Right lobe of liver (tissue), 6 donors: ENCODE data around the gene NRXN2. TPM values are rescaled to one million over a fixed set of nuclear protein-coding genes. Genes with fewer than 3 reads are reported as not detected.

Experiments used
- ATAC-seq, 4 donors: fragments of 200-7000 bp; cut with Tn5 transposase; one replicate each; pipeline ENCODE4 v1.9.1; 2020; ENCODE audit warnings: mild to moderate bottlenecking in 4 of 4, moderate library complexity in 4 of 4
- DNase-seq, 3 donors: peaks; one replicate each; pipeline ENCODE4 v3.0.0-alpha.2; 2020
- H3K27ac ChIP-seq, 3 donors: fragments of 200-600 bp; one replicate each; pipeline ENCODE4 v1.8.0; 2022
- H3K27me3 ChIP-seq, 2 donors: fragments of 200-600 bp; one replicate each; pipeline ENCODE4 v1.8.0; 2022
- H3K36me3 ChIP-seq, 4 donors: fragments of 200-600 bp; sonication (generic) in 1 of 4; one replicate each; pipeline versions ENCODE4 v1.5.1 to v1.8.0; 2017 to 2022; ENCODE audit warnings: control low read depth in 1 of 4
- H3K4me1 ChIP-seq, 4 donors: fragments of 200-600 bp; sonication (generic) in 1 of 4; one replicate each; pipeline versions ENCODE4 v1.5.1 to v1.8.0; 2017 to 2022; ENCODE audit warnings: control low read depth in 1 of 4
- H3K4me3 ChIP-seq, 3 donors: fragments of 200-600 bp; one replicate each; pipeline ENCODE4 v1.8.0; 2022
- H3K9me3 ChIP-seq, 4 donors: fragments of 200-600 bp; sonication (generic) in 1 of 4; one replicate each; pipeline versions ENCODE4 v1.5.1 to v1.8.0; 2017 to 2022; ENCODE audit warnings: control low read depth in 1 of 4
- POLR2A ChIP-seq: fragments of 450-650 bp; IDR thresholded peaks from one replicate; pipeline ENCODE4 v1.6.1; 2017; ENCODE audit warnings: antibody characterized with exemption, mild to moderate bottlenecking
- WGBS: methylation state at CpG from one replicate; pipeline ENCODE4 v1.1.6; 2018; ENCODE audit warnings: low coverage, low lambda C conversion rate; ENCODE audit not compliant: insufficient coverage; ENCODE audit errors: missing lambda C conversion rate; 5-methylcytosine and 5-hydroxymethylcytosine counted together
- intact Hi-C, 2 donors: fragments of 100-400 bp; cut with DNase I; formaldehyde crosslinking; loops; one replicate each; pipeline versions ENCODE4 v1.11.2 to v1.14.1; 2022
- total RNA-seq, 6 experiments: library from RNA; depleted of rRNA in 2 of 6; stranded (reverse); fragments of >200 nt in 2 of 6; fragmentation: NEBNext Ultra II Directional in 3 of 6; extraction: Animal tissue kit (Norgen Biotek cat#: 25700) in 3 of 6; gene quantifications; one replicate each; pipeline versions ENCODE4 v1.1.0 to v1.2.4, GENCODE V29; 2016 to 2023
- TF ChIP-seq, protein P1 (sequence below), 4 donors: fragments of 200-600 bp in 3 of 4; fragments of 450-650 bp in 1 of 4; IDR thresholded peaks; one replicate each; pipeline versions ENCODE4 v1.5.1 to v1.8.0; 2016 to 2022; ENCODE audit warnings: antibody characterized with exemption in 4 of 4, mild to moderate bottlenecking in 2 of 4
- donor health status: DM: no; HTN: yes; CAD: no.
- donor health status: DM: no; HTN: no; CAD: no.
- donor health status: DM: no; HTN: no; CAD: no.
- donor health status: DM: no; HTN: yes; CAD: no.
- donor health status: DM: no; HTN: yes; CAD: no.

Gene NRXN2
- total RNA-seq, 6 experiments from 2014 or later = 1.6 to 7.7 (median 2.3) TPM

DNA sequence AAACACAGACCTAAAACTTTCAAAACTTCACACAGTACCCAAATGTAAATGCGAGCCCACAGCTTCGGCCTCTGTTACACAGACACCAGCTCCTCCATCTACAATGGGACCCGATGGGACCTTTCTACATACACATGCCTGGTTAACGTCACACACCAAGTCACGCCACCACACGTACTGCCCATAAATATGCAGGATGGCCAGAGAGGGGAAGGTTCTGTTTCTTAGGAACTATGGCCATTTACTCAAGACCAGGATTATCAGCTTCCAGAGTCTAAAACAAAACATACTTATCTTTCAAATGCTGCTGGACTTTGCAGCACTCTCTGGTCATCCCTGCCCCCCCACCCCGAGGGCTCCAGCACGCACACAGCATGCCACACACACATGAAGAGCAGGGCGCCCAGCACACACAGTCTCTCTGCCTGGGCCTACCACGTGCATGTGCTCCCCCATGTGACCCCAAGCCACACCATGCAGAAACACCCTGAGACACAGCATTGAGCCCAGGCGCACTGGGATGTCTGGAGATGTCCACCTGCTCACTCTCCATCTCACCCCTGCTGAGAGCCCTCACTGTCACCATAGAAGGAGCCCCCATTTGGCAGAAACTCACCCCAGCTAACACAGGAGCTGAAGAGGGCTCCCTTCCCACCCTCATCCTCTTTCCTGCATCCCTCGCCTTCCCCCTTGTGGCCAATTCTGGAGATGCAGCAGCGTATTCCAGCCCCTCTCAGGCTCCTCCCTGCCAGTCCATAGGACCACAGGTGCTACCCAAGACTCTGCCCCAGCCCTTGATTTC lies 70.2 kb downstream of the NRXN2 start:
- H3K4me3 ChIP-seq = no peak overlapping the region
- ATAC-seq (peak; percentile 62 to 86 (median 72)), DNase-seq (peak in 2 of 3 donors; percentile 68 to 78)
- TF ChIP-seq, protein P1, sequence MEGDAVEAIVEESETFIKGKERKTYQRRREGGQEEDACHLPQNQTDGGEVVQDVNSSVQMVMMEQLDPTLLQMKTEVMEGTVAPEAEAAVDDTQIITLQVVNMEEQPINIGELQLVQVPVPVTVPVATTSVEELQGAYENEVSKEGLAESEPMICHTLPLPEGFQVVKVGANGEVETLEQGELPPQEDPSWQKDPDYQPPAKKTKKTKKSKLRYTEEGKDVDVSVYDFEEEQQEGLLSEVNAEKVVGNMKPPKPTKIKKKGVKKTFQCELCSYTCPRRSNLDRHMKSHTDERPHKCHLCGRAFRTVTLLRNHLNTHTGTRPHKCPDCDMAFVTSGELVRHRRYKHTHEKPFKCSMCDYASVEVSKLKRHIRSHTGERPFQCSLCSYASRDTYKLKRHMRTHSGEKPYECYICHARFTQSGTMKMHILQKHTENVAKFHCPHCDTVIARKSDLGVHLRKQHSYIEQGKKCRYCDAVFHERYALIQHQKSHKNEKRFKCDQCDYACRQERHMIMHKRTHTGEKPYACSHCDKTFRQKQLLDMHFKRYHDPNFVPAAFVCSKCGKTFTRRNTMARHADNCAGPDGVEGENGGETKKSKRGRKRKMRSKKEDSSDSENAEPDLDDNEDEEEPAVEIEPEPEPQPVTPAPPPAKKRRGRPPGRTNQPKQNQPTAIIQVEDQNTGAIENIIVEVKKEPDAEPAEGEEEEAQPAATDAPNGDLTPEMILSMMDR (IDR thresholded peaks at IDR 0.05) = peak; percentile 80 to 87 (median 84)
- TF ChIP-seq POLR2A = no peak
- H3K27ac ChIP-seq = no peak overlapping the region
- no peaks in the 10 kb centered on the region for H3K9me3 ChIP-seq
- intact Hi-C loops = loop anchor here in 1 of 2 donors (5.0 kb wide), 1 partner anchor 100 kb away; no protein-coding TSS in a partner anchor
- WGBS = 27% methylated on average over 11 of the region's 13 CpGs
- H3K4me1 ChIP-seq = peaks cover 0 to 23% (median 4%) of the 10 kb centered on the region in 4 donors
- H3K27me3 ChIP-seq = no peaks in the 10 kb centered on the region
- no peaks in the 10 kb centered on the region for H3K36me3 ChIP-seq

DNA sequence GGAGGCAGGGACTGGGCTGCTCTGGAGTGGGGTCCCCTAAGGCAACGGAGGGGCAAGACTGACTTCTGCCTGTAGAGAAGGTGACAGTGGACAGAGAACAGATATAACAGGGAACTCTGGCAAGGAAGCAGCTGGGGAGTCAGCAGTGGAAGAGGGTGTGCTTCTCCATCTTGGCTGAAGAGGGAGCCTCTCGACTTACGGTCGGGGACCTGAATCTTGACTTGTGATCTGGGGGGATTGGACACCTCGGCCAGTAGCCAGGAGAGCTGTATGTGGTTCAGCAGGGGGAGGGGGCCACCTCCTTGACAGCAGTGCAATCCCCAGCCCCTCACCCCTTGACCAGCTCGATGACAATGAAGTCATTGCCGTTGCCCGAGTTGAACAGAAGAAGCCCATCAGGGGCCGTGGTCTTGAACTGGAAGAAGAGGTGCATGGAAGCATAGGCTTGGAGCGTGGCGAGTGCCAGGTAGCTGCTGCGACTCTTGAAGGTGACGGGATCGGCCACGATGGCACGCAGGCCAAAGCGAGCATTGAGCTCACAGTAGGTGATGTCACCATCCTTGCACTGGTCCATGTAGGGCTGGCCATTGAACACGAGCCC lies 72.0 kb downstream of the NRXN2 start:
- H3K4me3 ChIP-seq = no peak overlapping the region
- no peak for DNase-seq
- H3K4me1 ChIP-seq = peaks cover 0 to 11% (median 3%) of the 10 kb centered on the region in 4 donors
- TF ChIP-seq POLR2A = no peak
- TF ChIP-seq, protein P1 (IDR thresholded peaks at IDR 0.05) = peak; percentile 24 to 53 (median 38)
- no peaks in the 10 kb centered on the region for H3K36me3 ChIP-seq
- 27% methylated on average over 8 of the region's 18 CpGs for WGBS
- H3K9me3 ChIP-seq = no peaks in the 10 kb centered on the region
- intact Hi-C loops = loop anchor here in 1 of 2 donors (5.0 kb wide), 1 partner anchor 99 kb away; no protein-coding TSS in a partner anchor
- H3K27ac ChIP-seq = no peak overlapping the region
- peak in 2 of 4 donors; percentile 19 to 27 for ATAC-seq
- no peaks in the 10 kb centered on the region for H3K27me3 ChIP-seq

DNA sequence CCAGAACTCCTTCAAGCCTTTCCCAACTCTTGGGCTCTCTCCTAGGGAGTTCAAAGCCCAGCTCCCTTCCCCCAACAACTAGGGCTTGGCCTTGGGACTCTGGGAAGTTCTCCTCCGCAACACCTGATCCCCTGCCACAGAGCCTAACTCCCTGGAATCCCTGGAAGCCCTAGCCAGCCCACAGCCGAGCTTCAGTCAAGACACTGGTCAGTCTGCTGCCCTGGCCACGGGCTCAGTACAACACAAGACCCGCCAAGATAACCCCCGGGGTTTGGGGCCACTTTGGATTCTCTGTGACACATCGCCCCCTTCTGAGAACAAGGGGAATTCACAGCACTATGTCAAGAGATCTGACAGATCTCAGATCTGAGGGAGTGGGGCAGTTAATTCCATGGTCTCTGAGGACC lies 73.7 kb downstream of the NRXN2 start:
- H3K4me1 ChIP-seq = no peaks in the 10 kb centered on the region
- no peaks in the 10 kb centered on the region for H3K36me3 ChIP-seq
- H3K9me3 ChIP-seq = no peaks in the 10 kb centered on the region
- ATAC-seq = peak in 3 of 4 donors; percentile 23 to 31 (median 28)
- no peak overlapping the region for H3K27ac ChIP-seq
- no peak for TF ChIP-seq POLR2A
- TF ChIP-seq, protein P1 (IDR thresholded peaks at IDR 0.05) = peak; percentile 37 to 54 (median 45)
- intact Hi-C loops = no loop called here
- no peak for DNase-seq
- no CpG with 5 or more reads among the region's 6 CpGs for WGBS
- no peaks in the 10 kb centered on the region for H3K27me3 ChIP-seq
- H3K4me3 ChIP-seq = no peak overlapping the region

DNA sequence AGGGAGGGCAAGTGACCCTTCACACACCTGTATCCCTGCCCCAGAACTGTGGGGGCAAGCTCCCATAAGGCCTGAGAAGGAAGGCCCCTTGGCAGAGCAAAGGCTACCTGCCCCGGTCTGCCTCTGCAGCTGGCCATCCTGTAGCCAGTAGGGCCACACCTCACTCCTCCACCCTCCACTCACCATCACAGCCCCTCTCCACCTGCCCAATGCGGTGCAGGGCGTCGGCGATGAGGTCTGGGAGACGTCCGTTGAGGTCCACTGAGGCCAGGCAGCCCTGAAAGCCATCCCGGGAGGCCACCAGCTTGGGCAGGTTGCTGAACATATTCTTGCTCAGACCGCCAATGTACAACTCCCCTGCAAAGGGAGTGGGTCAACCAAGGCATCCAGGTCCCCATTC lies 74.4 kb downstream of the NRXN2 start:
- H3K27me3 ChIP-seq = no peaks in the 10 kb centered on the region
- no peak for TF ChIP-seq POLR2A
- TF ChIP-seq, protein P1 (IDR thresholded peaks at IDR 0.05) = no peak
- H3K36me3 ChIP-seq = no peaks in the 10 kb centered on the region
- no peak for ATAC-seq
- no peaks in the 10 kb centered on the region for H3K4me1 ChIP-seq
- no peak overlapping the region for H3K27ac ChIP-seq
- no peaks in the 10 kb centered on the region for H3K9me3 ChIP-seq
- intact Hi-C loops = no loop called here
- WGBS = 70% methylated on average over 2 of the region's 9 CpGs
- no peak for DNase-seq
- no peak overlapping the region for H3K4me3 ChIP-seq
